GM23248 (cell line): ENCODE data around the gene PIM1. TPM values are rescaled to one million over a fixed set of nuclear protein-coding genes. Genes with fewer than 3 reads are reported as not detected.
"Not testable (repeated sequence)": the region's sequence is repeated elsewhere in the genome, so short reads cannot be mapped to it uniquely, and the experiment has no call there.

Source experiments
- DNase-seq: peaks from one replicate; pipeline ENCODE4 v3.0.0-alpha.2; 2015
- H2AFZ ChIP-seq: fragments of 200-600 bp; sonication (generic); 2 replicates; pipeline ENCODE4 v1.6.1; 2016; ENCODE audit warnings: antibody characterized with exemption
- H3F3A ChIP-seq: fragments of 200-600 bp; sonication (generic); 2 replicates; pipeline ENCODE4 v1.6.1; 2016; ENCODE audit warnings: mild to moderate bottlenecking, antibody characterized with exemption, mixed run types; ENCODE audit not compliant: insufficient read depth
- H3K27ac ChIP-seq: fragments of 200-600 bp; sonication (generic); 2 replicates; pipeline ENCODE4 v1.5.1; 2016; ENCODE audit warnings: mild to moderate bottlenecking
- H3K27me3 ChIP-seq: fragments of 200-600 bp; sonication (generic); replicated peaks from 2 replicates; pipeline ENCODE4 v1.6.1; 2016; ENCODE audit warnings: mild to moderate bottlenecking; ENCODE audit not compliant: insufficient read depth
- H3K36me3 ChIP-seq: fragments of 200-600 bp; sonication (generic); 2 replicates; pipeline ENCODE4 v1.6.1; 2016; ENCODE audit warnings: low read depth, mild to moderate bottlenecking
- H3K4me1 ChIP-seq: fragments of 200-600 bp; sonication (generic); 2 replicates; pipeline ENCODE4 v1.6.1; 2016; ENCODE audit warnings: mild to moderate bottlenecking; ENCODE audit not compliant: insufficient read depth
- H3K4me2 ChIP-seq: fragments of 200-600 bp; sonication (generic); one replicate; pipeline ENCODE4 v1.6.1; 2016; ENCODE audit warnings: mild to moderate bottlenecking; ENCODE audit not compliant: unreplicated experiment
- H3K4me3 ChIP-seq: fragments of 200-600 bp; sonication (generic); 2 replicates; pipeline ENCODE4 v1.5.1; 2016; ENCODE audit warnings: mild to moderate bottlenecking
- H3K79me2 ChIP-seq: fragments of 200-600 bp; sonication (generic); 2 replicates; pipeline ENCODE4 v1.6.1; 2016; ENCODE audit warnings: mild to moderate bottlenecking; ENCODE audit not compliant: insufficient read depth
- H3K9ac ChIP-seq: fragments of 200-600 bp; sonication (generic); 2 replicates; pipeline ENCODE4 v1.6.1; 2016; ENCODE audit warnings: mild to moderate bottlenecking
- H3K9me2 ChIP-seq: fragments of 200-600 bp; sonication (generic); 2 replicates; pipeline ENCODE4 v1.6.1; 2016; ENCODE audit warnings: mixed run types, mild to moderate bottlenecking, moderate library complexity; ENCODE audit not compliant: insufficient read depth
- H3K9me3 ChIP-seq: fragments of 200-600 bp; sonication (generic); one replicate; pipeline ENCODE4 v1.6.1; 2017; ENCODE audit warnings: low read depth
- H4K20me1 ChIP-seq: fragments of 200-600 bp; sonication (generic); 2 replicates; pipeline ENCODE4 v1.6.0; 2016; ENCODE audit not compliant: insufficient read depth
- EZH2 ChIP-seq: fragments of 200-600 bp; sonication (generic); IDR thresholded peaks from 2 replicates; pipeline ENCODE4 v1.6.1; 2018; ENCODE audit warnings: antibody characterized with exemption, mild to moderate bottlenecking; ENCODE audit not compliant: insufficient read depth, poor library complexity, severe bottlenecking
- EZH2phosphoT487 ChIP-seq: fragments of 200-600 bp; sonication (generic); IDR thresholded peaks from 2 replicates; pipeline ENCODE4 v1.6.1; 2018; ENCODE audit warnings: antibody characterized with exemption, moderate library complexity, mild to moderate bottlenecking, low read depth; ENCODE audit not compliant: insufficient read depth
- WGBS, 2 experiments: methylation state at CpG; one replicate each; pipeline ENCODE4 v1.1.6; 2015 to 2017; ENCODE audit warnings: low lambda C conversion rate in 2 of 2, low coverage in 1 of 2; ENCODE audit errors: missing lambda C conversion rate in 2 of 2; 5-methylcytosine and 5-hydroxymethylcytosine counted together
- in situ Hi-C: fragments of 300-500 bp; cut with MboI; formaldehyde crosslinking; loops from 2 replicates; pipeline ENCODE4 v1.15.0; 2020
- polyA plus RNA-seq: library from polyadenylated mRNA; unstranded; fragments of >200 nt; fragmentation: Nextera tagmentation; extraction: Ambion mirVana; gene quantifications from 2 replicates; pipeline ENCODE4 v1.2.1, GENCODE V29; 2016
- total RNA-seq: library from RNA; depleted of rRNA; stranded (reverse); fragments of >200 nt; shearing (Covaris generic); gene quantifications from 2 replicates; pipeline ENCODE4 v1.2.3, GENCODE V29; 2014

PIM1 gene
- total and polyA plus RNA-seq, 2 experiments from 2014 or later: 12.0 to 15.5 TPM

- Histone ChIP-seq H3K36me3 (no peaks in the 10 kb centered on the region), H3K4me3 (no peak overlapping the region), H4K20me1 (no peaks in the 10 kb centered on the region), H3K9ac (no peak overlapping the region), H3K79me2 (no peaks in the 10 kb centered on the region), H3F3A (no peaks in the 10 kb centered on the region), H3K9me2 (no peaks in the 10 kb centered on the region), H3K27ac (no peak overlapping the region), H3K4me1 (peaks cover 11% of the 10 kb centered on the region), H2AFZ (no peak overlapping the region), H3K4me2 (no peak overlapping the region), H3K27me3 (no peaks in the 10 kb centered on the region), H3K9me3 (no peaks in the 10 kb centered on the region)
- in situ Hi-C loops: no loop called here
- DNase-seq: no peak
- 78 to 79% methylated on average over 17 to 20 of the region's 20 CpGs for WGBS, 2 experiments
- TF ChIP-seq EZH2phosphoT487 (no peak), EZH2 (no peak)
Observed at GRCh38 chr6:37125774-37126492, 44.0 kb upstream of the PIM1 start.

- H3F3A ChIP-seq: no peaks in the 10 kb centered on the region
- H3K4me3 ChIP-seq: no peak overlapping the region
- H3K4me2 ChIP-seq: no peak overlapping the region
- no peak for TF ChIP-seq EZH2
- TF ChIP-seq EZH2phosphoT487: no peak
- H3K9me2 ChIP-seq: no peaks in the 10 kb centered on the region
- H3K4me1 ChIP-seq: peaks cover 11% of the 10 kb centered on the region
- H3K27me3 ChIP-seq: no peaks in the 10 kb centered on the region
- no peaks in the 10 kb centered on the region for H4K20me1 ChIP-seq
- no peak for DNase-seq
- H3K9ac ChIP-seq: no peak overlapping the region
- H3K79me2 ChIP-seq: no peaks in the 10 kb centered on the region
- no peaks in the 10 kb centered on the region for H3K36me3 ChIP-seq
- 71 to 72% methylated on average over 6 of the region's 6 CpGs for WGBS, 2 experiments
- H3K27ac ChIP-seq: no peak overlapping the region
- no peak overlapping the region for H2AFZ ChIP-seq
- in situ Hi-C loops: no loop called here
- no peaks in the 10 kb centered on the region for H3K9me3 ChIP-seq
Observed at GRCh38 chr6:37126493-37126958, 43.4 kb upstream of the PIM1 start.

- in situ Hi-C loops: no loop called here
- Histone ChIP-seq H3K4me1 (peaks cover 11% of the 10 kb centered on the region), H3K9me2 (no peaks in the 10 kb centered on the region), H3F3A (no peaks in the 10 kb centered on the region), H3K36me3 (no peaks in the 10 kb centered on the region), H3K4me2 (no peak overlapping the region), H4K20me1 (no peaks in the 10 kb centered on the region), H3K79me2 (no peaks in the 10 kb centered on the region), H3K4me3 (no peak overlapping the region), H2AFZ (no peak overlapping the region), H3K9ac (no peak overlapping the region), H3K27ac (no peak overlapping the region), H3K27me3 (no peaks in the 10 kb centered on the region), H3K9me3 (no peaks in the 10 kb centered on the region)
- TF ChIP-seq EZH2: no peak
- no peak for DNase-seq
- WGBS, 2 experiments: 95 to 100% methylated on average over 1 of the region's 1 CpG
Observed at GRCh38 chr6:37126961-37127616, 42.9 kb upstream of the PIM1 start.

- in situ Hi-C loops: no loop called here
- H3K27ac ChIP-seq: 0 out of 2 replicates have a peak overlapping the region, but pooled peaks have one; percentile 17
Observed at GRCh38 chr6:37127961-37128862, 41.7 kb upstream of the PIM1 start.

GRCh38 chr6:37128863-37129443 lies 41.0 kb upstream of the PIM1 start:
- H3K27ac ChIP-seq, H3F3A ChIP-seq, H4K20me1 ChIP-seq, H3K9me2 ChIP-seq, H3K27me3 ChIP-seq, H2AFZ ChIP-seq, H3K36me3 ChIP-seq, H3K4me3 ChIP-seq, DNase-seq, H3K4me2 ChIP-seq, H3K79me2 ChIP-seq, in situ Hi-C loops, H3K9me3 ChIP-seq: not testable (repeated sequence)
- 89 to 93% methylated on average over 12 of the region's 12 CpGs for WGBS, 2 experiments
- 0 out of 2 replicates have a peak overlapping the region, but pooled peaks have one; percentile 47 for H3K9ac ChIP-seq
- H3K4me1 ChIP-seq: peaks cover 16% of the 10 kb centered on the region

More at GRCh38 chr6:37127961-37128862, 41.7 kb upstream of the PIM1 start:
- no peaks in the 10 kb centered on the region for H3K27me3 ChIP-seq
- no peak overlapping the region for H2AFZ ChIP-seq
- no peaks in the 10 kb centered on the region for H3K36me3 ChIP-seq
- no peaks in the 10 kb centered on the region for H3F3A ChIP-seq
- H3K9me3 ChIP-seq: no peaks in the 10 kb centered on the region
- H3K9ac ChIP-seq: peak overlapping the region; percentile 47; the same call in 1 of the 2 replicates
- H3K4me1 ChIP-seq: peaks cover 11% of the 10 kb centered on the region
- H4K20me1 ChIP-seq: no peaks in the 10 kb centered on the region
- 62 to 74% methylated on average over 8 of the region's 8 CpGs for WGBS, 2 experiments
- H3K79me2 ChIP-seq: no peaks in the 10 kb centered on the region
- H3K4me3 ChIP-seq: no peak overlapping the region
- H3K4me2 ChIP-seq: peak overlapping the region; percentile 25
- peak; percentile 83 for DNase-seq
- TF ChIP-seq EZH2 (no peak), EZH2phosphoT487 (no peak)
- H3K9me2 ChIP-seq: no peaks in the 10 kb centered on the region
